Measurements from ENCODE around the gene CNTNAP2.
"Not testable (repeated sequence)": the region's sequence is repeated elsewhere in the genome, so short reads cannot be mapped to it uniquely, and the experiment has no call there.

Gene CNTNAP2

DNA sequence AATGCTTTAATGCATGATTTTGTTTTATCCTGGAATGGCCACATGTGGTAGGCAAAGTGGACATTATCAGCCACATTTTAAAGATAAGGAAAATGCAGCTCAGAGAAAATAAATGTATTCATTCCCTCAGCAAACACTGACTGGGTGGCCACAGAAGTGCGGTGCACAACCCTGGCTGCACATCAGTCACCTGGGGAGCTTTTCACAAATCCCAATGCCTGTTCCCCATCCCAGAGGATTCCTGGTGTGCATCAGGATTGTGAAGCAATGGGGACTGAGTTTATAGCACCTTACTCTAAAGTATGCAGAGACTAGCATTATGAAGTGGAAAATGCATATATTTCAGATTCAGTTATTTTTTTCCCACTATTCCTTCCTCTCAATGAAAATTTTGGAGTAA is 2280.5 kb downstream of the CNTNAP2 start:
- no peak for DNase-seq (ENCODE audit: low read depth)

DNA sequence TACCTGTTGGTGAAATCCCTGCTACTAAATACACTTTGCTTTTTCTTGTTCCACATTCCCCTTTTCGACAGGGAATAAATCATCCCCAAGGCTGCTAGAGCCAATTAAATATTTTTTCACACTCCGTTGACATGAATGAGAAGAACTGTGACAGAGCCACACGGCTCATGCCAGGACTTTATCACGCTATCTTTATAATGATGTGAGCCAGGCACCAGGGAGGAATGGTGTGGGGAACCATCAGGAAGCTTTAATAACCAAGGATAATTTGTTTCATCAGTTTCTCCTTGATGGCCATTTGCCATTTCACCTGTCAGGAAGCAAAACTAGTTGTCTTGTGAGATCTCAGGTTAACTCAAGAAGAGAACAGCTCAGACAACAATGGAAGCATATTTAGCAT is 2280.9 kb downstream of the CNTNAP2 start:
- no peak for DNase-seq (ENCODE audit: low read depth)

DNA sequence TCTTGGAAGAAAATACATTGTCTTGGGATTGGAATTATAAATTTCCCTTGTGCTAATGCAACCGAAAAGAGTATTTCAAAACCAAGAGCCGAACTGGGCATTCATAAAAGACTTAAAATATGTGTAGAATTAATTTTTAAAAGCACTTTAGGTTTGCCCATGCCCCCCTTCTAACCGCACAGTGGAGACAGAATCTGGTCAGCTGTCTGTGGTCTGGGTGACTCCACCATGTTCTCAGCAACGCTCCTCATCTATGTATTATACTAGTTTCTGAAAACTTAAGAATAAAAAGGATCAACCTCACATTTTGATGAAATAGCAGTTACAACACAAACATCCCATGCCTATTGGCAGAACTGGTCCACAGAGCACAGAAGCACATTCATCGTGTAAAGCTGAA is 2281.4 kb downstream of the CNTNAP2 start:
- DNase-seq (ENCODE audit: low read depth) = no peak

DNA sequence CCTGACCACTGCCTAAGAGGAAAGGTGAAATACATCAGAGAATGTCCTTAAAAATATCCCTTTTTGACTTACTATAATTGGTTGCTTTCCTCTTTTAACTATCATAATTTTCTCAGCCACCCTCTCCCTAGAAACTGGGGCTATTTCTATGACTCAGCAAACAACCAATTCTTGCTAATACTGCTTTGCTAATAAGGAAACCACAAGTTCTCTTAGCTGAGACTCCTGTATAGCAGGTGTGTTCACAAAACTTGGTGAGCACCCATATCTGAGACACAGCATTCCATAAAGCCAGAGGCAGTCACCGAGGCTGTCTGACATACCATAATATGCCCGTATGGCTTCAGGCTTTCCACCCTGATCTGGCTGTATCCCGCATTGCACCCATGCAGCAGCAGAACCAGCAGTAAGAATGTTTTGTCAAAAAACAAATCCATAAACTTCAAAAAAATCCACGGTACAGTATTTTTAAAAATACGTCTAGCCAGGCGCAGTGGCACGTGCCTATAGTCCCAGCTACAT is 2282.3 kb downstream of the CNTNAP2 start:
- DNase-seq (ENCODE audit: low read depth) = no peak

DNA sequence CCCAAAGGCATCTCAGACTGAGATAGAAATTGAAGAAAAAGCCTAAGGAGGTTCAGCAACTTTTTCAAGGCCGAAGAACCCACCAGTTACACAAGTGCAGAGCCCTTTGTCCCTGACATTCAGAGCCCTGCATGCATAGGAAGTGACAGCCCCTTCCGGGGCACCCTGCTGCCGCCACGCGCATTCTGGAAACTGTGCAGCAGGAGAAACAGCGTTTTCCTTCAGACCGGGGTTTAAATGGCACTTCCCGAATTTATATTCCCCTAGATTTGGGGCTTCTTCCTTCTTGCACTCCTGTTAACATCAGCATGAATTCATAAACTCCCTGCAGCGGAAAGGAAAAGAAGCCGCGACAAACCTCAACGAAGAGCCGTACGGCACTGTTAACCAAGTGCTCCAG is 2283.5 kb downstream of the CNTNAP2 start:
- no peak for DNase-seq (ENCODE audit: low read depth)

DNA sequence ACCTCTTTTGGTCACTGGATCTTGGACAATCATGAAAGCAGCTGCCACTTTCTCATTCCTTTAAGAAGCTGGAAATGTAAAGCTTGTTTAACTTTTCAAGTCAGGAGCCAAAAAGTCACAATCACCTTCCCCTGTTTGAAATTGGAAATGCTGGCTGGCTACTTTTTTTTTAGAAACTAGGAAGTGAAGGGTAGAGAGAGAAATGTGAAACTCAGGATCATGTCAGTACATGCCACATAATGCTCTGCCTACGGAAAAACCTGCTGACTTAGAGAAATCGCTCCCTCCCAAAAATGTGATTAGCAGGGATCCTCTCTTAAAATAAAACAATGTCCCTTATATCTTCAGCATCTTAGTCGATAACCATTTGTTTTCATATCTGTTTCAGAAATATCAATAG is 2285.6 kb downstream of the CNTNAP2 start:
- no peak for DNase-seq (ENCODE audit: low read depth)

DNA sequence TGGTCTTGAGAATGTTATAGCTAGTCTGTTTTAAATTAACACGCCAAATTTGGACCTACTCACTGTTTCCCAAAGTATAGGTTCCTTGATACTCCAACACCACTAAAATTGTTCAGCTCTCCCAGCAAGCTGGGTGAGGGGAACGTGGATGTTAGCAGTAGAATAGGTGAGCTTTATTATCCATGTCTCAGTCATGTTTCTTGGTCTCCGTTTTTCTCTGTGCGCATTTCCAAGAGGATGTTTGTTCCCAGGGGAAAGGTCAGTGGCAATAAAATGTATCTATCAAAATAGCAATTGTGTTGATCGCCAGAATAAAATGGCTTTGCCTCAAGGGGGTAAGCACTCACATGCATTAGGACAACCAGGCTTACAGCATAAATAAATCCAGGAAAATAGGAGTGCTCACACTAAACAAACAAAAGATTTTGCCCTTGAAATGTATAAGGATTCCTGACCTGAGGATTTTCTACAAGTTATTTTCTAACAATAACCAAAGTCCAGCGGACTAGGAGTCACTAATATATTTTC is 2286.9 kb downstream of the CNTNAP2 start:
- DNase-seq (ENCODE audit: low read depth) = no peak

DNA sequence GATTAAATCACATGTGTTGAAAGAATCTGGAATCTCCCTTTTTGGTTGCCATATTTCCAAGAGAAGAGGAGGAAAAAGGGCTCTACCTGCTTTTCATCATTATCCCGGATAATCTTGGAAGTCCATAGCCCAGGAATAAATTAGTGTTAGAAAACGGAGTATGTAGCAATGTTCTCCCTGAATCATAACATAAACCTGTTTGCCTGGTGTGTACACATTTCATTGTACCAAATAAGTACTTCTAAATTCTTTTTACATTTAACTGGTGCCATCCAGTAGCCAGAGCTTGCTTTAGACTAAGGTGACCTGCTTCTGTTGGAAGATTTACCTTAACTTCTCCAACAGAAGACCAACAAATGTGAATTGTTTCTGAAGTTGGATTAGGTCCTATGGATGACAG is 2291.7 kb downstream of the CNTNAP2 start:
- DNase-seq (ENCODE audit: low read depth) = no peak

DNA sequence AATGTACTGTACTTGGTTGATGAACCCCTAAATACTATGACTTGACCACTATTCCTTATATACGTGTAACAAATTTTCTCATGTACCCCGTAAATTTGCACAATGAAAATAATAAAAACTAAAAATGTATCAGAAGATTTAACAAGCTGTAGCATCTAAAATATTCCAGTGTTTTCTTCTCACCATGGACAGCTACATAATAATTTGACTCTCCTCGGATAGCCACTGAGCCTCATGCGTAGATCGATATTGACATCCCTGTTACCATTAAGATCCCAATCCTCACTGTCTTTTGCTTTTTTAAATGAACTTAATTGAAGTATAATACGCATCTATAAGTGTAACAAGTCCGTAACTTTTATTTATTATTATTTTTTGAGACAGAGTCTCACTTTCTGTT is 2294.3 kb downstream of the CNTNAP2 start:
- no peak for DNase-seq (ENCODE audit: low read depth)

DNA sequence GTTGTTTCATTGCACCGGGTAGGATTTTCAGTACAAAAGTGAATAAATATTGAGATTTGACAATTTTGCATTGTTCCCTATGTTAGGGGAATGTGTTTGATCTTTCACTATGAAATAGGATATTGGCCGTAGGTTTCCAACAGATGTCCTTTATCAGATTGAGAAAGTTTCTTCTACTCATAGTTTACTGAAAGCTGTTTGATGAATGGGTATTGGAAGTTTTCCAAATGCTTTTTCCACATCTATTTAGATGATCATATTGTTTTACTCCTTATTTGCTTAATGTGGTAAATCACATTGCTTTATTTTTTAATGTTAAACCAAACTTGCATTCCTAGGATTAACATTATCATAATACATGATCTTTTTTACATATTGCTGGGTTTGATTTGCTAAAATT is 2296.1 kb downstream of the CNTNAP2 start:
- no peak for DNase-seq (ENCODE audit: low read depth)

DNA sequence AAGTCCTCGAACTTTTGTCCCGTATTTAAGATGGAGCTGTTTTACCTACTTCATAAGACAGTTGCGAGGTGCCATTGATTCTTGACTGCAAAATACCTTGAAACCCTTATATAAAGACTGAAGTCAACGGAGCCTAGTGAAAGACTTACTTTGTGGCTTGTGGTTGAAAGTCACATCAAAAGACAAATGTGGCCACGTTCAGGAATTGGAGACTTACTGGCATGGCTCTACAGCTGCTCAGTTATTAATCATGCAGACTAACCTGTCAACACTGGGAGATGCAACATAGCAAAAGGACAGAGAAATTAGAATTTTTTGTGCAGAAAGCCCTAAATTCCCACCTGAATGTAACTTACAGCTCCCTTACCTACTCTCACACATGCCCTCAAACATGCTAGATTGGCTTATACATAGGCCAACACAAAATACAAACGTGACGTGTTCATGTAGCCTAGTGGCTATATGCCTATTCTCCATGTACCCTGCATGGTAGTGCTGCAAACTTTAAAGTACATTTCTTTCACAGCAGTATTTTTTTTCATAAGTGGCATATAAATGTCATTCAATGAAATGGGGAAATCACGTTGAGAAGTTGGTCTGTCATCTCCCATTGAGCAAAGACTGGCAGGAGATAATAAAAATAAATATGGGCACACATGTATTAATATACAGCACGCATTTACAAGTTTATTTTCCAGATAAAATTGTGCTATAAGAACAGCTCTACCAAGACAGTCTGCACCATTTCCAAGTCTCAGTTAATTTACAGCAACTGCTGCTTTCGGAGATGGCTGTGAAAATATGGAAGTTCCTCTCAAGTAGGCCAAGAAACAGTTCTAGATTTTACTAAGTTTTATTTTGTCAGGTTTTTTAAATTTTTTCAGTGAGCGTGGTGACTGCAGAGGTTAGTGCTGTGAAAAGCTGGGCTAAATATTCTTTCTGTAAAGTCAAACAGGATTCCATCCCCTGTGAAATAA is 2303.5 kb downstream of the CNTNAP2 start:
- DNase-seq (ENCODE audit: low read depth) = no peak

DNA sequence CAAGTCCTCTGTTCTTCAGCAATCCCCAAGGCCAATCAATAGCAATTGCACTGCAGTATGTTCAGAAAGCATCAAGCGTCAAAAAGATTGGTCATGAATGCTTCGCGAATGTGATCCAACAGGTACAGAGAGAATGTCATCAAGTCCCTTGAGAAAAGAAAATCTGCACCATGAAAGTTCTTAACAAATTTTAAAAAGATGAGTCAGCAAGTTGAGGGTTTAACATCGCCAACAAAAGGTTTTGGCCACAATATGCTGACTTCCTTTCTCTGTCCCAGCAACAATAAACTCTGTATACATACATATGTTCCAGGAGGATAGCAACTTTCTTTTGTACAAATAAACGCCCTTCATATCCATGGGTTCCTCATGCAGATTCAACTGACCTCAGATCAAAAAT is 2305.4 kb downstream of the CNTNAP2 start:
- DNase-seq (ENCODE audit: low read depth) = no peak

DNA sequence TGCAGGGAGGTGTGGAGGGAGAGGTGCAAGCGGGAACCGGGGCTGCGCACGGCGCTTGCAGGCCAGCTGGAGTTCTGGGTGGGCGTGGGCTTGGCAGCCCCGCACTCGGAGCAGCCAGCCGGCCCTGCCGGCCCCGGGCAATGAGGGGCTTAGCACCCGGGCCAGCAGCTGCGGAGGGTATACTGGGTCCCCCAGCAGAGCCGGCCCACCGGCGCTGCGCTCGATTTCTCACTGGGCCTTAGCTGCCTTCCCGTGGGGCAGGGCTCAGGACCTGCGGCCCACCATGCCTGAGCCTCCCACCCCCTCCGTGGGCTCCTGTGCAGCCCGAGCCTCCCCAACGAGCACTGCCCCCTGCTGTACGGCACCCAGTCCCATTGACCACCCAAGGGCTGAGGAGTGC is 2309.8 kb downstream of the CNTNAP2 start:
- DNase-seq (ENCODE audit: low read depth) = not testable (repeated sequence)

DNA sequence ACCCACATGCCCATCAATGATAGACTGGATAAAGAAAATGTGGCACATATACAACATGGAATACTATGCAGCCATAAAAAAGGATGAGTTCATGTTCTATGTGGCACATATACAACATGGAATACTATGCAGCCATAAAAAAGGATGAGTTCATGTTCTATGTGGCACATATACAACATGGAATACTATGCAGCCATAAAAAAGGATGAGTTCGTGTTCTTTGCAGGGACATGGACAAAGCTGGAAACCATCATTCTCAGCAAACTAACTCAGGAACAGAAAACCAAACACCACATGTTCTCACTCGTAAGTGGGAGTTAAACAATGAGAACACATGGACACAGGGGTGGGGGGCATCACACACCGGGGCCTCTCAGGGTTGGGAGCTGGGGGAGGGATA is 2314.1 kb downstream of the CNTNAP2 start:
- not testable (repeated sequence) for DNase-seq (ENCODE audit: low read depth)

DNA sequence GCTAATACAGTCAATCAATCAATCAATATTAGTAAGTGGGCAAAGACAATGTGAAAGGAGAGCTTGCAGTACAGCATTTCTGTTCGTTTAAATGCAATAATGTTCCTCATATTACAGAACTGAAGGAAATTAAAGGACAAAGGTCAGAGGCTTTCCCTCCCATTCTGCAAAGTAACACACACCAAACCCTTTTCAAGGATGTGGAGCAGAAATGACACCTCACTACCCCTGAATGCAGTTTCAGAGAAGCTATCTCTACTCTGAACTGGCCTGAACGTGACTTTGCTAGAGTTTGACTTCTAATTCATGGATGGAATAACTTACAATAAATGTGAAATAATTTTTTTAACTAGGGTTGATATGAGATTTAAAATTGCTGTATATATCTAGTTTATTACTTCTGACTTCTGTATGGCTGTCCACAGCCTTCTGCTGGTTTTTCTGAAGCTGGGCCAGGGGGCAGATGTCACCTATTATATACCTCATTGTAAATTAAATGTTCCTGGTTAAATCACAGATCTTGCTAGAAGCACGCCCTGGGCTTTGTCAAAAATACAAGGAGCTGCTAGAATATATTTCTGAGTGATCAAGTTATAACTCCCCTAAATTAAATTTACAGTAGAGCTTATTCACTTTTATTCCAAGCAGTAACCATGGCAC is 2317.1 kb downstream of the CNTNAP2 start:
- no peak for DNase-seq (ENCODE audit: low read depth)

DNA sequence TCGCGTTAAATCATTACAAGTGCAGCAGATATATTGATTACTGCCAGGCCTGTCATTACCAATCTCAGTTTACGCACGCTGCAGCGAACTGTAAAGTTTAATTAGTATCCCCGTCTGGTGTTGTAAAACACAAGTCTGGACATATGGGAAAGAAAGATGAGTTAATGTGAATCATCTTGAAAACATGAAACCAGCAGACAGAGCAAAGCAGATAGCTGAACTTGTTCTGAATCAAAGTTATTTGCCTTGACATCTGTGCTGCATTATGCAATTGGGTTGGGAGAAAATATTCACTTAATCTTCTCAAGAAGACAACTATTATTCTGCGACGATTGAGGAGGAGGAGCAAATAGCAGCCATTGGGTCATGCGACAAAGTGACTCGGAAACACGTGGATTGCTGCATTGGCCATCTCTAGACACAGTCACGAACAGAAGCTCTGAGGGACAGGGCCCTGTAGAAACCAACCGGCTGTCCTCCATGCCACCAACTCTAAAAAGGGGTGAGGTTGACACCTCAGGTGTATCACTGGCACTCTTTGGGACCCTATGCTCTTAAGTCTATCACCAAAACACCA is 2317.7 kb downstream of the CNTNAP2 start:
- DNase-seq (ENCODE audit: low read depth) = no peak

DNA sequence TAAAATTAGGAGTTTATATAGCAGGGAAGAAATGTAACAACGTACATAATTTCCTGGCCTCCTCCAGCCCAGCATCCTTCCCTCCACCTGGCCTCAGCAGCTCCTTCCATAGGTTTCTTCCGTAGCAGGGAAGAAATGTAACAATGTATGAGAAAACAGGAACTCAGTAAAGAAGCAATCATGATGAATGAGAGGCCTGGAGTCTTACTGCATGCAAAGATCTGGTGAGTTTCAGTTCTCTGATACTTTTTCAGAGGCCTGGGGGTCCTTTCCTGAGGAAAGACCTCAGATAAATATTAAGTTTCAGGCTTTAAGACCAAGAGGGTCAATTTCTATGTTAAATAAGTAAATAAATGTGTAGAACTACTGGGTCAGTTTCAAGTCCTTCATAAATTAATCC is 2318.3 kb downstream of the CNTNAP2 start:
- DNase-seq (ENCODE audit: low read depth) = no peak

DNA sequence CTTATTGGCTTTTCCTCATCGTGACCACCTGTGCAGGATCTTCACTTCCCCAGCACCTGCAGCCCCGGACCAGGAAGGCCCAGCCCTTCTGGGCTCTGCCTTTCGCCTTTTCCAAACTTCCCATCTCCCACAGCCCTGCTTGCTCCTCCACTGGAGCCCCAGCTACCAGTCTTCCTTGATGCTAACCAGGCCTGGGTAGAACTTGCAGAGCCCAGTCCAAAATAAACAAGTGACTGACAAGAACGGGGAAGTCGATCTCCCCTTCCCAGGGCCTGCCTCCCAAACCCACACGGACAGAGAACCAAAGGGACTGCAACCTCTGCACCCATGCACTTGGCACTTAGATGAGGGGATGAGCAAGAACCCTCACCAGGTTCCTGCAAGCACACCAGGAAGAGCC is 2319.1 kb downstream of the CNTNAP2 start:
- DNase-seq (ENCODE audit: low read depth) = no peak

DNA sequence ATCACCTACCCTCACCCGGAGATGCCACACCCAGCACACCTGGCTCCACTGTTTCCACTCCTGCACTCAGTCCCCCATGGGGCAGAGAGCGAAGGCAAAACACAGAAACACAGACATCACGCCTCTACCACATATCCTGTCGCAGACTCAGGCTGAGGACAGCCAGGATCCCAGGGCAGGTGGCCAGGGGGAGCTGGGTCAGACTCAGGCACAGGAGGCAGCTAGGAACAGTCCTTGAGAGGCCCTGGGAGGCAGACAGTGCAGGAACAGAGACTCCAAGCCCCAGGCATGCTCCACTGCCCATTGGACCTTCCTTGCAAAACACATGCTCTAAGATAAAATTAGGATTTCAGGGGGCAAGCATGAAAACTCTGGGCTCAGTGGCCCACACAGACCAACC is 2319.5 kb downstream of the CNTNAP2 start:
- no peak for DNase-seq (ENCODE audit: low read depth)

DNA sequence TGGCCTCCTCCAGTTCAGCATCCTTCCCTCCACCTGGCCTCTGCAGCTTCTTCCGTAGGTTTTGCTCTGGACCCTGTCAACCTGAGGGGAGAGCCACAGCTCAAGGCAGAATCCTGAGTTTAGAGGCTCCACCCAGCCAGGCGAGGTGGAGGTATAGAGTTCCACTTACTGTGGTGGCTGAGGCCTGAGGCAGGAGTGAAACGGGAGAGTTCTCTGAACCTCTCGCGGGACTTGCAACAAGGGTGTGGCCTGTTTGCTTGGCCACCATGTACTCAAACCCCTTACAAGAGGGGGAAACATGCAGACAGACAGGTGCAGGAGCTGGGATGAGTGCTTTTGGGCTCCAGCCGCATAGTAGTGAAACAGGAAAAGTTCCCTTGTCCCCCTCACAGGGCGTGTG is 2320.0 kb downstream of the CNTNAP2 start:
- no peak for DNase-seq (ENCODE audit: low read depth)

DNA sequence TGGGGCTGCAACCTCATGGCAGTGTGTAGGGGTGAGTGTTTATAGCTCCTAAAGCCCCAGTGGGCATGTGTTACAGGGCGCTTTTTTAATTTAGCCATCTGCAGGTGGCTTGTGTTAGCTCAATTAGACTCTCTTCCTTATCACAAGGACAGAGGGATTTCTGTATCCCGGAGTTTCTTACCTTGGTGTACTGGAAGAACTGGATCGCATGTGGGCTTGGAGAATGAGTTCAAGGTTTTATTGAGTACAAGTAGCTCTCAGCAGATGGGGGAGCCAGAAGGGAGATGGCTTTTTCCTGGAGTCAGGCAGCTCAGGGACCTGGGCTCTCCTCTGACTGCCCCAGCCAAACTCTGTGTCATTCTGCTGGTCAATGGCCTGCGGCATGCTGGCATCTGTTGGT is 2320.4 kb downstream of the CNTNAP2 start:
- no peak for DNase-seq (ENCODE audit: low read depth)

DNA sequence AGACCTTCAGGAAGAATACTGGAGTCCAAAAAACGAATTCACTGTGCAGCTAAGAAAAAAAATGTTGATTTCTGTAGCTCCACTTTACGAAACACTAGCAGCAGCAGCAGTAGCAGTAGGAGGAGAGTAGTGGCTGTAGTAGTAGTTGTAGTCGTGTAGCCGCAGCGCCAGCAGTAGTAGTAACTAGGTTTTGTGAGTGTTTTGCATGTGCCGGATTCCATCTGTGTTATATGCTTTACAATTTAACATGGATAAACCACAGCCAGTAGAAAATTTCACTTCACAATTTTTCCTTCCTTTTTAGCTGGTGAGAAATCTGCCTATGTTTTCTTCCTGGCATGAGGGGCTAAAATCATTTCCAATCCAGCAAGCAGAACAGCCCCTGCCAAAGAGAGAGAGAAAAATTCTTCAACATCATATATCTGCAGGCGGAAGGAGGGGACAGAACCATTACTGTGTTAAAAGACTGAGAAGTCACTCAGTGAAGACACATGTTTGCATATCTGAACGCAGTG is 2325.6 kb downstream of the CNTNAP2 start:
- no peak for DNase-seq (ENCODE audit: low read depth)
